B cell (primary cell): ENCODE data around the gene LIPI. TPM values are rescaled to one million over a fixed set of nuclear protein-coding genes. Genes with fewer than 3 reads are reported as not detected.

Source experiments
- ATAC-seq: fragments of 200-7000 bp; cut with Tn5 transposase; one replicate; pipeline ENCODE4 v1.10.0; 2021; ENCODE audit warnings: low read depth, mild to moderate bottlenecking, moderate number of reproducible peaks, moderate library complexity
- CTCF ChIA-PET: fragments of 350-600 bp; sonication (Branson Sonifier 250); formaldehyde crosslinking; loops from one replicate; lab custom pipeline; 2021; ENCODE audit warnings: antibody characterized with exemption, inconsistent platforms; lab: Charles Lee
- POLR2A ChIA-PET: fragments of 350-600 bp; sonication (Branson Sonifier 250); formaldehyde crosslinking; loops from one replicate; lab custom pipeline; 2021; ENCODE audit warnings: antibody characterized with exemption; lab: Charles Lee
- DNase-seq: peaks from one replicate; pipeline ENCODE4 v3.0.0; 2013
- H2AFZ ChIP-seq: 2 replicates; pipeline ENCODE4 v1.6.1; 2012; ENCODE audit warnings: mild to moderate bottlenecking, low read depth, low read length; ENCODE audit not compliant: insufficient read depth, poor library complexity, severe bottlenecking
- H3K27ac ChIP-seq, 2 donors: 1 replicate in 1 of 2; 2 replicates in 1 of 2; pipeline ENCODE4 v1.5.1; 2012 to 2013; ENCODE audit warnings: low read length in 2 of 2, mild to moderate bottlenecking in 2 of 2, moderate library complexity in 1 of 2
- H3K27me3 ChIP-seq, 4 experiments: fragments of 200-600 bp in 1 of 4; sonication (generic) in 1 of 4; replicated peaks in 1 of 4; 1 replicate in 2 of 4; 2 replicates in 2 of 4; pipeline versions ENCODE4 v1.6.1 to v1.7.0; 2013 to 2016; ENCODE audit warnings: low read length in 3 of 4, mild to moderate bottlenecking in 2 of 4, mixed read lengths in 1 of 4, moderate library complexity in 1 of 4; ENCODE audit not compliant: insufficient read depth in 4 of 4, control insufficient read depth in 3 of 4; ENCODE audit errors: control extremely low read depth in 1 of 4
- H3K36me3 ChIP-seq, 2 experiments: replicated peaks in 1 of 2; 1 replicate in 1 of 2; 2 replicates in 1 of 2; pipeline versions ENCODE4 v1.6.1 to v1.7.1; 2013; ENCODE audit warnings: low read length in 1 of 2; ENCODE audit not compliant: insufficient read depth in 2 of 2, control insufficient read depth in 1 of 2; ENCODE audit errors: control extremely low read depth in 1 of 2, extremely low read depth in 1 of 2
- H3K4me1 ChIP-seq, 2 donors: fragments of 200-600 bp in 1 of 2; sonication (generic) in 1 of 2; 1 replicate in 1 of 2; 2 replicates in 1 of 2; pipeline versions ENCODE4 v1.5.1 to v1.6.1; 2013 to 2017; ENCODE audit warnings: low read length in 2 of 2; ENCODE audit not compliant: control insufficient read depth in 2 of 2, insufficient read depth in 2 of 2
- H3K4me2 ChIP-seq: replicated peaks from 2 replicates; pipeline ENCODE3; 2012; ENCODE audit warnings: mild to moderate bottlenecking, low read depth, low read length; ENCODE audit not compliant: poor library complexity, severe bottlenecking
- H3K4me3 ChIP-seq, 5 experiments: fragments of 200-600 bp in 1 of 5; sonication (generic) in 1 of 5; 1 replicate in 3 of 5; 2 replicates in 2 of 5; pipeline versions ENCODE4 v1.5.1 to v1.7.0; 2011 to 2016; ENCODE audit warnings: low read length in 4 of 5, mild to moderate bottlenecking in 4 of 5, low read depth in 2 of 5, control low read depth in 1 of 5, moderate library complexity in 1 of 5; ENCODE audit not compliant: insufficient read depth in 1 of 5; ENCODE audit errors: control extremely low read depth in 1 of 5, extremely low read depth in 1 of 5
- H3K79me2 ChIP-seq: fragments of 200-600 bp; sonication (generic); one replicate; pipeline ENCODE4 v1.6.0; 2016; ENCODE audit warnings: low read length; ENCODE audit not compliant: control insufficient read depth, insufficient read depth
- H3K9ac ChIP-seq: fragments of 200-600 bp; sonication (generic); 2 replicates; pipeline ENCODE4 v1.6.1; 2017; ENCODE audit warnings: mild to moderate bottlenecking, low read length, moderate library complexity
- H3K9me3 ChIP-seq, 3 donors: one replicate each; pipeline versions ENCODE4 v1.6.1 to v1.7.1; 2013; ENCODE audit warnings: low read length in 2 of 3; ENCODE audit not compliant: control insufficient read depth in 2 of 3, insufficient read depth in 1 of 3; ENCODE audit errors: control extremely low read depth in 1 of 3
- H4K20me1 ChIP-seq: 2 replicates; pipeline ENCODE4 v1.6.0; 2012; ENCODE audit warnings: mild to moderate bottlenecking, low read length; ENCODE audit not compliant: insufficient read depth, control insufficient read depth, poor library complexity, severe bottlenecking
- H3K27ac Mint-ChIP-seq: one replicate; pipeline ENCODE4 v1.8.0; 2021; ENCODE audit warnings: mixed read lengths
- H3K27me3 Mint-ChIP-seq: one replicate; pipeline ENCODE4 v1.8.0; 2021; ENCODE audit warnings: mixed read lengths
- H3K4me1 Mint-ChIP-seq: one replicate; pipeline ENCODE4 v1.8.0; 2021; ENCODE audit warnings: mixed read lengths
- H3K4me3 Mint-ChIP-seq: one replicate; pipeline ENCODE4 v1.8.0; 2021; ENCODE audit warnings: mixed read lengths
- H3K9me3 Mint-ChIP-seq: one replicate; pipeline ENCODE4 v1.8.0; 2022; ENCODE audit warnings: mixed read lengths; ENCODE audit not compliant: insufficient read depth
- EZH2 ChIP-seq: IDR thresholded peaks from 2 replicates; pipeline ENCODE4 v1.6.1; 2012; ENCODE audit warnings: borderline replicate concordance, low read depth, mild to moderate bottlenecking, moderate library complexity, low read length; ENCODE audit not compliant: insufficient read depth, poor library complexity, severe bottlenecking
- WGBS: methylation state at CpG from one replicate; pipeline ENCODE4 v1.1.5; 2013; ENCODE audit warnings: missing lambda C conversion rate; ENCODE audit not compliant: insufficient coverage; 5-methylcytosine and 5-hydroxymethylcytosine counted together
- intact Hi-C: fragments of 100-400 bp; cut with micrococcal nuclease; formaldehyde crosslinking; loops from one replicate; pipeline ENCODE4 v1.10.0; 2022
- polyA plus RNA-seq: library from polyadenylated mRNA; depleted of rRNA; stranded (reverse); fragments of >200 nt; gene quantifications from 2 replicates; pipeline ENCODE4 v1.2.3, GENCODE V29; 2012
- total RNA-seq, 2 donors: library from RNA; stranded (reverse); fragments of 120-200 nt in 1 of 2; gene quantifications; 1 replicate in 1 of 2; 2 replicates in 1 of 2; pipeline versions ENCODE4 v1.2.3 to v1.2.4, GENCODE V29; 2013 to 2022
- TF ChIP-seq, protein P1 (sequence below): fragments of 200-600 bp; IDR thresholded peaks from one replicate; pipeline ENCODE4 v1.8.0; 2022; ENCODE audit warnings: antibody characterized with exemption, mild to moderate bottlenecking

LIPI gene
- total and polyA plus RNA-seq, 2 donors (not counting 1 experiment from before 2014, with no cell fraction given) = not detected

DNA sequence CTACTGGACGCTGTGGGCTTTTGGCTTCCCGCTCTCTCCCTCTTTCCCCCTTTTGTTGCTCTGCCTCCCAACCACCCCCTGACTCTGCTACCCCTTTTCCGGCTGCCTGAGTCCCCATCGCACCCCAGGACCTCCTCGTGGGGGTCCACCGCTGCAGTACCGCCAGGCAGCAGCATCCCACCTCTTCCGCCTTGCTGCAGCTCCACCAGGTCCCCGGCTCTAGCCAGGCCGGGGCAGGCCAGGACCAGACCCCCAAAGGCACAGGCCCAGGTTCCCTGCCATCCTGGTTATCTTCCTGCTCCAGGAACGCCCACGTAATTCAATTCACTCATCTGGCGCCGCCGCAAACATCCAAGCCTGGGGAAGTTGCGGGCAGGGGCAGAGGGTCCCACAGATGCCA is 139.8 kb downstream of the LIPI start:
- H3K4me3 ChIP-seq = no peak overlapping the region
- Mint-ChIP-seq H3K9me3 (no peaks in the 10 kb centered on the region), H3K4me1 (no peaks in the 10 kb centered on the region), H3K27ac (no peak overlapping the region), H3K27me3 (no peaks in the 10 kb centered on the region), H3K4me3 (no peak overlapping the region)
- CTCF ChIA-PET = no interaction called here
- H3K36me3 ChIP-seq = no peaks in the 10 kb centered on the region
- 98% methylated on average over 16 of the region's 16 CpGs for WGBS
- no peaks in the 10 kb centered on the region for H3K4me1 ChIP-seq
- H3K4me2 ChIP-seq = no peak overlapping the region
- TF ChIP-seq EZH2 = no peak
- TF ChIP-seq, protein P1, sequence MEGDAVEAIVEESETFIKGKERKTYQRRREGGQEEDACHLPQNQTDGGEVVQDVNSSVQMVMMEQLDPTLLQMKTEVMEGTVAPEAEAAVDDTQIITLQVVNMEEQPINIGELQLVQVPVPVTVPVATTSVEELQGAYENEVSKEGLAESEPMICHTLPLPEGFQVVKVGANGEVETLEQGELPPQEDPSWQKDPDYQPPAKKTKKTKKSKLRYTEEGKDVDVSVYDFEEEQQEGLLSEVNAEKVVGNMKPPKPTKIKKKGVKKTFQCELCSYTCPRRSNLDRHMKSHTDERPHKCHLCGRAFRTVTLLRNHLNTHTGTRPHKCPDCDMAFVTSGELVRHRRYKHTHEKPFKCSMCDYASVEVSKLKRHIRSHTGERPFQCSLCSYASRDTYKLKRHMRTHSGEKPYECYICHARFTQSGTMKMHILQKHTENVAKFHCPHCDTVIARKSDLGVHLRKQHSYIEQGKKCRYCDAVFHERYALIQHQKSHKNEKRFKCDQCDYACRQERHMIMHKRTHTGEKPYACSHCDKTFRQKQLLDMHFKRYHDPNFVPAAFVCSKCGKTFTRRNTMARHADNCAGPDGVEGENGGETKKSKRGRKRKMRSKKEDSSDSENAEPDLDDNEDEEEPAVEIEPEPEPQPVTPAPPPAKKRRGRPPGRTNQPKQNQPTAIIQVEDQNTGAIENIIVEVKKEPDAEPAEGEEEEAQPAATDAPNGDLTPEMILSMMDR = no peak
- no peak overlapping the region for H3K9ac ChIP-seq
- no peaks in the 10 kb centered on the region for H3K27me3 ChIP-seq
- no peaks in the 10 kb centered on the region for H4K20me1 ChIP-seq
- no peak overlapping the region for H2AFZ ChIP-seq
- intact Hi-C loops = no loop called here
- H3K27ac ChIP-seq = no peak overlapping the region
- H3K79me2 ChIP-seq = no peaks in the 10 kb centered on the region
- POLR2A ChIA-PET = no interaction called here
- DNase-seq = no peak
- no peak for ATAC-seq
- peaks cover 0 to 54% (median 0%) of the 10 kb centered on the region in 3 donors for H3K9me3 ChIP-seq

DNA sequence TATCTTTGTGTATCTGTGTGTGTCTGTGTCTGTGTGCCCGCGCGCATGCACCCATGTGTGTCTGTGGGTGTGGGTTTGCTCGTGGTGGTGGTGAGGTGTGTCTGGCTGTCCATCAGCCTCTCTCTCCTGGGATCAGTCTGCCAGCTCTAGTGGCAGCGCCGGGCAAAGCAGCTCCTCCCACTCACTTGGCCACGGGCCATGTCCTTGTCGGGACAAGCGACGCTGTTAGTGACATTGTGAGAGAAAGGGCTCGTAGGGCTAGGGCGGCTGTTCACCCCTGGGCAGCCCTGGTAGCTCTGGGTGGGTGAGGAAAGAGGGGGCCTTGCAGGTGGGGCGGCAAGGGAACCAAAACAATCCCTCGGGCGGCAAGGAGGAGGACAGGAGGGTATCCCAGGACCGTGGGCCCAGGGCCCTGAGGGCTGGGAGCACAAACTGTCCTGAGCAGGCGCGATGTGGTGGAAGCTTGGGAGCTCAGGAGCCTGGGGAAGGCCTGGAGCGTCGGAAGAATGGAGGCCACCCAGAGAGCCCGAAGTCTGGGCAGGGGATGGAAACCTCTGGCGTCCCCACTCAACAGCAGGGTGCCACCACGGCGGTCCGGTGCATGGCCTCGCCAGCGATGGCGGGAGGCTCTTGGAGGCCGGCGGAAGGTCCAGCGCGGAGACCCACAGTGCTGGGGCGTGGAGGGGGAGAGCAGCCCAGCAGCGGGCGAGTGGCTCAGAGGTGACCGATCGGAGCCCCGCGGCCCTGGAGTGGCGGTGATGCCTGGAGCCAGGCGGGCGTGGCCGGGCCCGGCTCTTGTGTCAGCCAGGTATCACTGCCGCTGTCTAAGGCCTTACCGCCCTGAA is 140.5 kb downstream of the LIPI start:
- H3K4me1 ChIP-seq = no peaks in the 10 kb centered on the region
- CTCF ChIA-PET = no interaction called here
- no peaks in the 10 kb centered on the region for H3K4me1 Mint-ChIP-seq
- H3K9me3 ChIP-seq = peaks cover 0 to 47% (median 0%) of the 10 kb centered on the region in 3 donors
- DNase-seq = no peak
- H3K9ac ChIP-seq = no peak overlapping the region
- H3K9me3 Mint-ChIP-seq = no peaks in the 10 kb centered on the region
- H3K4me3 Mint-ChIP-seq = no peak overlapping the region
- H3K27me3 ChIP-seq = no peaks in the 10 kb centered on the region
- H3K4me2 ChIP-seq = no peak overlapping the region
- no peak overlapping the region for H3K27ac ChIP-seq
- intact Hi-C loops = no loop called here
- no peak for TF ChIP-seq EZH2
- TF ChIP-seq, protein P1 = no peak
- H4K20me1 ChIP-seq = no peaks in the 10 kb centered on the region
- H3K27me3 Mint-ChIP-seq = no peaks in the 10 kb centered on the region
- no peak overlapping the region for H3K27ac Mint-ChIP-seq
- 97% methylated on average over 37 of the region's 46 CpGs for WGBS
- H2AFZ ChIP-seq = no peak overlapping the region
- H3K36me3 ChIP-seq = no peaks in the 10 kb centered on the region
- POLR2A ChIA-PET = no interaction called here
- ATAC-seq = no peak
- no peak overlapping the region for H3K4me3 ChIP-seq
- H3K79me2 ChIP-seq = no peaks in the 10 kb centered on the region
